ENCODE results near the gene TNN.

- no peak for TF ChIP-seq CTCF (IDR thresholded peaks at IDR 0.05)
- TF ChIP-seq POLR2A (IDR thresholded peaks at IDR 0.05) = no peak
Measured at GRCh38 chr1:175186433-175187160, 119.0 kb downstream of the TNN start.

Measured in ovary (tissue), 3 donors.